Glomerular visceral epithelial cell (primary cell): ENCODE measurements around the gene RGS1.

Source experiments
- DNase-seq: peaks from one replicate; pipeline ENCODE4 v3.0.0-alpha.2; 2016; ENCODE audit errors: extremely low spot score

The RGS1 gene, protein sequence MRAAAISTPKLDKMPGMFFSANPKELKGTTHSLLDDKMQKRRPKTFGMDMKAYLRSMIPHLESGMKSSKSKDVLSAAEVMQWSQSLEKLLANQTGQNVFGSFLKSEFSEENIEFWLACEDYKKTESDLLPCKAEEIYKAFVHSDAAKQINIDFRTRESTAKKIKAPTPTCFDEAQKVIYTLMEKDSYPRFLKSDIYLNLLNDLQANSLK

DNA sequence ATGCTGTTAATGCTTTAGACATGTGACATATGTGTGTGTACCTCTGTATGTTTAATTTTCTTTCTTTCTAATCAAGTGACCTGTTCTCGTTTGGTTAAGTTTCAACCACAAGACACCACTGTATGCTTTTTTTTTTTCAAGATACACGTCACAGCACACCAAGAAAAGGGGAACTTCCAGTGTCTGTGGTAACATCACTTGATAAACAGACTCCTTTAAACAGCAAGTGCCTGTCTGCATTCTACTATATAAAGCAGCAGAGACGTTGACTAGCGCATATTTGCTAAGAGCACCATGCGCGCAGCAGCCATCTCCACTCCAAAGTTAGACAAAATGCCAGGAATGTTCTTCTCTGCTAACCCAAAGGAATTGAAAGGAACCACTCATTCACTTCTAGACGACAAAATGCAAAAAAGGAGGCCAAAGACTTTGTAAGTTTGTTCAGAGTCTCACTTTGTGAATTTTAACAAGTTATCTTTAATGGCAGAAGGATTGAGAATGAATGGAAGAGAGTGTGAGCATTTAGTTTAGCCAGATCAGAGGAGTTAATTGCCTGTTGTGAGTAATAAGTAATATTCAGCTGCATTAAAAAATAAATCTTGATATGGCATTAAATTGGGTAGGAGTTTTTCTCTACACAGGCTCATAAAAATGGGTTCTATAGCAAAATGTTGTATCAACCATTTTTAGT lies at the start of gene RGS1:
Gene RGS1, plus strand, starts transcription at position 275 of the 691 bp plus-strand sequence. Its CDS starts 20 bp downstream, at position 295.
- DNase-seq, result no peak

- no peak for DNase-seq
Observed at GRCh38 chr1:192527111-192527795, 48.3 kb upstream of the RGS1 start.

GRCh38 chr1:192527950-192528349 lies 47.6 kb upstream of the RGS1 start:
- DNase-seq, result no peak

DNA sequence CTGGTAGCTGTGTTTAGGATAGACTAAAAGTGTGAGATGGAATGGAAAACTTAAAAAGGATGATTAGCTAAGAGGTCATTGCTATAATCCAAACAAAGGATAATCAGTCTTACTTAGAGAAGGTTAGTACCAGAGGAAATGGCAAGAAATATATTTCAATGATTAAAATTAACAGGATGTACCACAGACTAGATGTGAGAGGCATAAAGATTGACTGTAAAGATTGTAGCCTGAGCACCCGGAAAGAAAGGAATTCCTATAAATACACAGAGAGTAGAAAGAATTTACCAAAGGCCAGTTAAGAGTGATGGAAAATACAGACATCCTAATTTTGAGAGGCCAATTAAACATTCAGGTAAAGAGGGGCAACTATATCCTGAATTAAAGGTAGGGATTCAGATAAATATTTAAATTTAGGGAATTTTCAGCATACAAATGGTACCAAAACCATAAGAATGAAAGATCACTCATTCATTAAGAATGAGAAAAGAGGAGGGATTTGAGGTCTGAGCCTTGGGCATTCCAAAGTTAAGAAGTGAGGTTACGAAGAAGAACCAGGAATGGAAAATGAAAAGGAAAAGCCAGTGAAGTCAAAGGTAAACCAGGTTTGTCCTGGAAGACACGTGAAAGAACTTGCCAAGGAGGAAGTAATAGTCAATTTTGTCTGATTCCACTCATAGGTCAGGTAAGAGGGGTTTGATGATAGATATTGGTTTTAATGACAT lies 46.4 kb upstream of the RGS1 start:
- DNase-seq, result no peak

GRCh38 chr1:192529811-192530210 lies 45.8 kb upstream of the RGS1 start:
- no peak for DNase-seq

- no peak for DNase-seq
Observed at GRCh38 chr1:192530254-192530653, 45.3 kb upstream of the RGS1 start.

DNA sequence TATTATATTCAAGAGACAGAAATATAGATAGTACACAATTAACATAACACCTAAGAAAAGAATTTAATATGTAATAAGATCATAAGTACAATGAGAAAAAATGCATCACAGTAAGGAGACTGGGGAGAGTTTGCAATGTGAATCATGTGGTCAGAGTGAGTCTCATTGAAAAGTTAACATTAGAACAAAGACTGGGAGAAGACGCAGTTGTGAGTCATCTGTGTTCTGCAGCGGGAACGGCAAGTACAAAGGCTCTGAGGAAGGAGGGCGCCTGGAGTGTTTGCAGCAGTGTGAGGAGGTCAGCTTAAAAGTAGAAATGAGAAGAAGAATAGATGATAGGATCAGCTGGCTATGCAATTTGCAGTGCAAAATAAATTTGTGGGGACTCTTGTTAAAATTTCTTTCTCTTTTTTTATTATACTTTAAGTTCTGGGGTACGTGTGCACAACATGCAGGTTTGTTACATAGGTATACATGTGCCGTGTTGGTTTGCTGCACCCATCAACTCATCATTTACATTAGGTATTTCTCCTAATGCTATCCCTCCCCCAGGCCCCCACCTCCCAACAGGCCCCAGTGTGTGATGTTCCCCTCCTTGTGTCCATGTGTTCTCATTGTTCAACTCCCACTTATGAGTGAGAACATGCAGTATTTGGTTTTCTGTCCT lies 44.4 kb upstream of the RGS1 start:
- peak; percentile 79 for DNase-seq

DNA sequence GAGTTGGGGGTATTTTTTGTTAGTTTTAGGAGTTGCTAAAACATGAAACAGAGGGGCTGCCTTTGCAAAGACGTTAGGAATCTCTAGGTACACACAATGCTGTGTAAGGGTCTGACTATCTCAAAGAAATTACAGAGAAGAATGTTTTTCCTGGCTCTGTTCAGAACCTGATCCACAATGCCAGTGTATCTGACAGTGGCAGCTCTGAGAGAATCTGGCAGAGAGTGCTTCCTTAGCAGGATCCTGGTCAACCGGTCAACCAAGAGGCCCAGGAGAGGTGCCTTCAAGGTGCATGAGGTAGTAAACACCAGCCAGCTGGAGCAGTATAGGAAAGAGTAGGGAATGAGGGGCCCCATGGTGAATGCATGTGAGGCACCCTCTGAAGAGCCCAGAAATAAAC lies 40.9 kb upstream of the RGS1 start:
- DNase-seq, result no peak

DNA sequence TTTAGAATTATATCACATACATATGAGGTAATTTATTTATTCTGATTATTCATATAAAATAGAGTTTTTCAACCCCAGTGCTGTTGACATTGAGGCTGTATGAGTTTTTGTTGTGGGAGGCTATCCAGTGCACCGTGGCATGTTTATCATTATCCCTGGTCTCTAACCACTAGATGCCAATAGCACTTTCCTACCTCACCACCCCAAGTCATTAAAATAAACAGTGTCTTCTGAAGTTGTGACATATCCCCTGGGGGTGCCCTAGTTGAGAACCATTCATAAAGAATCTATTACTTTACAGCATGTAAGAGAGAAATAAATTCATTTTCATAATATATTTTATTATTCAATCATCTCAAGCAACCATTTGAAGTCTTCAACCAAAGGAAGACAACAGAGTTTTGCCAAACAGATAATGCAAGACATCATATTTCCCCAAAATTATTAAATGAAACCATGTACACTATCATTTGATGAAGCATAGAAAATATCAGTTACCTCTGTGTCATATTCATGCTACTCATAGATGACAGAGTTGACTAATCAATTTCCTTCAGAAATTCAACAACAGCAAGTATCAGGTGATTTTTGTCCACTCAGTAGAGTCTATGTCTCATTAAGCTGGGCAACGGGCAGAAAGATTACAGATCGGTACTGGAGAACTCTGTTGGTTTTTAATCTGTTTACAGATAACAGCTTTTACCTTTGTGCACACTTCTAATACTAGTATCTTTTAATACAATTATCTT lies 39.5 kb upstream of the RGS1 start:
- no peak for DNase-seq

GRCh38 chr1:192538407-192539296 lies 36.9 kb upstream of the RGS1 start:
- DNase-seq, result no peak

DNA sequence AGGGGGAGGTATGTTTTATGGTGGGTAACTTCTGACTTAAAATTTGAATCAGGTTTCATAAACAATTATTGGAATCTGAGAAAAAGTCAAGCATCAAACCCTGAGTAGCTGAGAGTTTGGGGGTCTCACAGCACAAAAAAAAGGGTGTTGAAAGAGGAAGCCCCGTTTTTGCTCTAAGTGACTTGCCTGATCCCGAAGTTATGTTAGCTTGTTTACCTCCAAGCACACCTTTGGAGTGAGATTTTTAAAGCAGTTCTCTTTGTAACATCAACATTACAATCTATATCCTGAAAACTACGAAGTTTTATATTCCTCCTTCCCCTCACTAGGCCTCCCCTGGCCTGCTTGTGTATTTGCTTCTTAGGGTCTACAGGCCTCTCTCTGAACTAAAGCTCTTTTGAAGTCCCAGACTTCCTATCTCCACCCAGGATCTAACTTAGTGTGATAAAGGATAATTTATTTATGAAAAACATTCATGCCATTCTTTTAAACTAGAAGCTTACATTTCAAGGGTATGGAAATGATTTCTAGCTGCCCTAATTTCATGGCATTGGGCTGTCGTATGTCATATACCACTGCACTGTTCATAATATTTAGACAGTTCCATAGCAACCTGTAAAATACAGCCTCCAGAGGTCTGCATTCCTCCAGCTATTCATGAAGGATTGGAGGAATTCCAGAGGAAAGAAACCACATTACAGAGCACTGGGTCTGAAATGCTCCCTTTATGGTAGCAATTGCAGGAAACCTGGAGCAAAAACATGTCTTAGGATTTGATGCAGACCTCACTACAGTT lies 36.1 kb upstream of the RGS1 start:
- DNase-seq, result peak; percentile 97

GRCh38 chr1:192543445-192543844 lies 32.1 kb upstream of the RGS1 start:
- no peak for DNase-seq

DNA sequence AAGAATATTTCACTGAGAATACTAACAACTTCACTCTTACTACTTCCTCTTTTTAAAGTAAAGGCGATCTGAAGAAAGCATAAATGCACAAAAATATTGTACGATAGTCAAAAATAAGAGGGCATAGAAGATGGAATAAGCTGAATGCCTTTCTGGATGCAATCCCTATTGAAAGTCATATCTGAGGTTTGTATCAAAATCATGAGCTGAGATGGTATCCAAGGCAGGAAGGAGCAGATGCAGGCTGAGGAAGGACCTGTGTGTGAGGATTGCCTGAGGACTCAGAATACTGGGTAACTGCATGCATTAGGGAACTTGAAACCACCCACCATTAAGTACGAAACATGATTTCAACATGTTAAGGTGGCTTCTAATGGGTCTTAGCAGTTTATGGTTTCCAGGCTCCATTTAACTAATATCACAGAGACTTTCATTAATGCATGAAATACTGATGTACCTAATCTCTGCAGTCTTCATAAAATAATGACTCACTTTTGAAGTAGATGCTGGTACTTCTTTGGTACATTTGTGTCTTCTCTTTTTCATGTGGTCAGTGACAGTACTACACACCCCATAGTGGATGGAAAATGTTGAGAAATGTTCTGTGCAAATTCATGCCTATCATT lies 29.6 kb upstream of the RGS1 start:
- no peak for DNase-seq

DNA sequence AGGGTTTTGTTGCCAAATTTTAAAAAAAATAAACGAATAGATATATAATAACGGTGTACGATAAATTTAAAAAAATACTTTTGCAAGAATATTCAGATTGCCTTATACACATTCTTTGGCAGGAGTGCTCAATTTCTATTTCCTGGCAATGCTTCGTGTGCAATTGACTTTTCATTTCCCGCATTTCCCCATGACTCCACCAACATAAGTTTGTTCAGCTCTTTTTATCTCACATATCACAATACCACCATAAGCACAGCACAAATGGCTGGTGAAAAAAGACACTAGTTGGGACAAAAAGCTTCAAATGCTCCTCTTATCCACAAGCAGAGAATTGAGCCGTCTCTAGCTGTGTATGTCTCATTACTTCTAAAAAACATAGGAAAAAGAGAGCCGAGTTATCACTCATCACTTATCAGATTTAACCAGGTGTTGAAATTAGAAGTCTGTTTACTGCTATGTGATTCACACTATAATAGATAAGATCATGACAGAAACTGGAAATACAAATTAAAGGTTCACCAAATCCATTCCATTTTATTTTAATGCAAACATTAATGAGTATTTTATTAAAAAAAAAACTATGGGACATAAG lies 28.9 kb upstream of the RGS1 start:
- no peak for DNase-seq

- no peak for DNase-seq
Observed at GRCh38 chr1:192547501-192547900, 28.1 kb upstream of the RGS1 start.

- DNase-seq, result no peak
Observed at GRCh38 chr1:192549937-192550336, 25.6 kb upstream of the RGS1 start.

- DNase-seq, result peak; percentile 72
Observed at GRCh38 chr1:192550922-192551534, 24.5 kb upstream of the RGS1 start.

DNA sequence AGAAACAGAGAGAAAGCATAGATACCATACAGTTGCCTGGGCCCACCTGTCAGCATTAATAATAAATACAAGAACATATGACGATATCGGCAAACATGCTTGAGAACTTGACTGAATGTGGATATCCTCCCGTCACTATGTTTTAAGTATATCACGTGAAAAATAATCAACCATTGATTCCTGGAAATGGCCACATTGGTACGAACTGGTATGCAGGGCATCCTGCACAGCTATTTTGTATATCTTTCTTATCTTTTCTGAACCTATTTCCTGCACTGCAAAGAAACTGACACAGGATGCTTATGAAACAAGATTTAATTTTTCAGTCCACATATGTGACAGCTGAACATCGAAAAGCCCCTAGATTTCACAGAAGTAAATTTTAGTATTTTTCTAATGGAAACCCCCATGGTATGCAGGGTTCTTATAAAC lies 22.8 kb upstream of the RGS1 start:
- no peak for DNase-seq
